Fibroblast of lung (primary cell): Measurements from ENCODE around the gene GRHL3.

ENCODE experiments used
- EZH2 ChIP-seq: IDR thresholded peaks from 2 replicates; pipeline ENCODE4 v1.5.1; 2012; ENCODE audit warnings: low read length, control low read depth, mild to moderate bottlenecking; ENCODE audit errors: missing control alignments
- TF ChIP-seq, protein P1 (sequence below), 2 donors: IDR thresholded peaks in 1 of 2; conservative IDR thresholded peaks in 1 of 2; 1 replicate in 1 of 2; 2 replicates in 1 of 2; pipeline ENCODE4 v1.5.1; 2011 to 2012; ENCODE audit warnings: low read length in 2 of 2, control low read depth in 1 of 2, inconsistent platforms in 1 of 2, low read depth in 1 of 2, mild to moderate bottlenecking in 1 of 2

DNA sequence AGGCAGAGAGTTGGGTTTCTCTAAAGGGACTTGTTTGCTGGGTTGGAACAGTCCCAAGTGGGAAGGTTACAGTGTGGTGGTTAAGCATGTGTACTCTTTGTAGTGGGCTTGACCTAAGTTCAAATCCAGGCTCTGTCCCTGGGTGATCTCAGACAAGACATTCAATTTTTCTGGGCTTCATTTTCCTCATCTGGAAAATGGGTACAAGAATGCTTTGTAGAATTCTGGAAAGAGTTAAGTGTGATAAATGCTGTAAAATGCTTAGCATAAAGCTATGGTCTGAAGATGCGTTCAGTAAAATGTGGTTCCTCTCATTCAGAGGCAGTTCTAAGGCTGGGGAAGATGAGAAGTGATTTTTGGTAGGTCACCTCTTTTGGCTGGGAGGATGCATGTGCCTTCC is 805 bp downstream of the GRHL3 start:
- TF ChIP-seq, protein P1, sequence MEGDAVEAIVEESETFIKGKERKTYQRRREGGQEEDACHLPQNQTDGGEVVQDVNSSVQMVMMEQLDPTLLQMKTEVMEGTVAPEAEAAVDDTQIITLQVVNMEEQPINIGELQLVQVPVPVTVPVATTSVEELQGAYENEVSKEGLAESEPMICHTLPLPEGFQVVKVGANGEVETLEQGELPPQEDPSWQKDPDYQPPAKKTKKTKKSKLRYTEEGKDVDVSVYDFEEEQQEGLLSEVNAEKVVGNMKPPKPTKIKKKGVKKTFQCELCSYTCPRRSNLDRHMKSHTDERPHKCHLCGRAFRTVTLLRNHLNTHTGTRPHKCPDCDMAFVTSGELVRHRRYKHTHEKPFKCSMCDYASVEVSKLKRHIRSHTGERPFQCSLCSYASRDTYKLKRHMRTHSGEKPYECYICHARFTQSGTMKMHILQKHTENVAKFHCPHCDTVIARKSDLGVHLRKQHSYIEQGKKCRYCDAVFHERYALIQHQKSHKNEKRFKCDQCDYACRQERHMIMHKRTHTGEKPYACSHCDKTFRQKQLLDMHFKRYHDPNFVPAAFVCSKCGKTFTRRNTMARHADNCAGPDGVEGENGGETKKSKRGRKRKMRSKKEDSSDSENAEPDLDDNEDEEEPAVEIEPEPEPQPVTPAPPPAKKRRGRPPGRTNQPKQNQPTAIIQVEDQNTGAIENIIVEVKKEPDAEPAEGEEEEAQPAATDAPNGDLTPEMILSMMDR (conservative IDR thresholded peaks at IDR 0.05 in 1 of 2, IDR thresholded peaks at IDR 0.05 in 1 of 2; ENCODE audit: low read depth in 1 of 2, low read length in 2 of 2), result no peak
- no peak for TF ChIP-seq EZH2
